HG03442 (cell line): ENCODE measurements around the gene MYRIP.
"Not testable (repeated sequence)": the region's sequence is repeated elsewhere in the genome, so short reads cannot be mapped to it uniquely, and the experiment has no call there.

Experiments used
- ATAC-seq: cut with Tn5 transposase; IDR thresholded peaks from one replicate; pipeline ENCODE4 v1.9.1; 2021; ENCODE audit warnings: mild to moderate bottlenecking, moderate library complexity; ENCODE audit not compliant: unreplicated experiment

The MYRIP gene

DNA sequence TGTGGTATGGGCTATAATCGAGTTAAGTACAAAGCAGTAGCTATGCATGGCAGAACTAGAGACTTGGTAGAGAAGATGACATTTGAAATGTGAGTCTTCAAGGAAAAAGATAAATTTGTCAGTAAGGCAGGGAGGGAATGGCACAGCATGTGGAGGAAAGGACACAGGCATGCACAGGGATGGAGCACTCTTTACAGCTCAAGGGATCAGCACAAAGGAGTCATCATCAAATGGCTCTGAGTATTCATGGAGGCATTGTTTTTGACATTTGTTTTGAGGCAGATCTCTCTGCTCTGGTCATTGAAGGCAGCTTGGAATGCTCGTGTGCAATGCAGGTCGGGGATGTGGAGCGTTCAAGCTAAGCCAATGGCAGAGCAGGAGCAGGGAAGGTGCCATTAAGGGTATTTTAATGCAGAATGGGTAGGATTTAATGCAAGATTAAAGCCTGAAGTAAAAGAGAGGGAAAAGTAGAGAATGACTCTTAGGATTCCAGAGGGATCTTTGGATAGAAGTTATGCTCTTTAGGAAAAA is 213.0 kb downstream of the MYRIP start:
- no peak for ATAC-seq

- no peak for ATAC-seq
Observed at GRCh38 chr3:40024526-40024925, 215.1 kb downstream of the MYRIP start.

GRCh38 chr3:40025892-40026291 is 216.5 kb downstream of the MYRIP start:
- not testable (repeated sequence) for ATAC-seq

- ATAC-seq = no peak
Observed at GRCh38 chr3:40035177-40035576, 225.8 kb downstream of the MYRIP start.

- no peak for ATAC-seq
Observed at GRCh38 chr3:40037582-40037981, 228.2 kb downstream of the MYRIP start.

- no peak for ATAC-seq
Observed at GRCh38 chr3:40042752-40043443, 233.5 kb downstream of the MYRIP start.

GRCh38 chr3:40043444-40043755 is 234.0 kb downstream of the MYRIP start:
- no peak for ATAC-seq

GRCh38 chr3:40044487-40044886 is 235.1 kb downstream of the MYRIP start:
- ATAC-seq = no peak

DNA sequence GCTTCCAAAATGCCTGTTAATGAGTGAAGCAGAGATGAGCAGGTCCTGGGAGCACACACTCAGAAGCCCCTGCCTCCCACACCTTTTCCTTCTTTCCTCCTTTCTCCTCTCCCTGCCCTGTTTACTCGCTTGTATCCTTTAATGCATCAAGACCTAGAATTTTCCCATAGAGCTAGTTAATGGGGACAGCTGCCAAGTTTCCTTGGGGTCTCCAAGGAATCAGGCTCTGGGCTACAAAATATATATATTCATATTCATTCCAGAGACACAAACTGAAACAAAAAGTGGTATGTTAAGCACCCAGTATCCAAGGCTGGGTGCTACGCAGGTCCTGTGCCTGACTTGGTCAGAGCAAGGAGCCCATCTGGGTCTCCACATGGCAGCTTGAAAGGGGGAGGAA is 235.6 kb downstream of the MYRIP start:
- no peak for ATAC-seq

GRCh38 chr3:40046149-40046548 is 236.7 kb downstream of the MYRIP start:
- ATAC-seq = no peak

DNA sequence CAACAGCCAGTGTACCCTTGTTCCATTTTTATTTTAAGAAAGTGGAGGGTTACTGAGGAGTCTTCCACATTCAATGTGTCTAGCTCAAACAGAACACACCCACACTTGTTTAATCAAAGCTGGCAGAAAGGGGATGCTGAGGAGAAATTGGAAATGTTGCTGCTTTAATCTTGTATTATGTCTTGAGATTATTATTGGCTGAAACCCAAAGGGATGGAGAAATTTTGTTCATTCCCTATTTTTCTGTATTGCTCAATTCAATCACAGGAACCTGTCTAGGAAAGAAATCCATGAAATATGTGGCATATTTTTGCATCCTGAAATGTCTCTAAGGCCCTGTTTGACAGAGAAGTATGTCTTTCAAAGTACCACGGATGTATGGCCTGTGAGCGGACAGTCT is 238.0 kb downstream of the MYRIP start:
- no peak for ATAC-seq

GRCh38 chr3:40053663-40054062 is 244.3 kb downstream of the MYRIP start:
- ATAC-seq = no peak

GRCh38 chr3:40054568-40055222 is 245.3 kb downstream of the MYRIP start:
- ATAC-seq = no peak

DNA sequence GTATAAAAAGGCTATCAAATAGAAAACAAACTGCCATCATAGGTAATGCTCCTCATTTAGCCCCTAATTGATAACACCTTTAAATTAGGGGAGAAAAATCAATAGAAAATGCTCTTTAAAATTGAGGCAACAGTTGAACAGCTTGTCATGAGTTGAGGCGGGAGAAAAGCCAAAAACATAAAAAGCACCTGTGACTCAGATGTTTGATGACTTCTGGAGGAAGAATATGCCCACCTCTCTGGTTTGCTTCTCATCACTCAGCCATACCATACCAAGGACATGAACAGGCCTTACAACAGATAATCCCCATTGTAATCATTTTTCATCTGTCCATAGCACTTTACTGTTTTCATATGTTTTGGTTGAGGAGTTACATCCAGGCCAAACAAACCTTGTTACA is 246.0 kb downstream of the MYRIP start:
- ATAC-seq = no peak

- no peak for ATAC-seq
Observed at GRCh38 chr3:40055956-40056355, 246.5 kb downstream of the MYRIP start.

DNA sequence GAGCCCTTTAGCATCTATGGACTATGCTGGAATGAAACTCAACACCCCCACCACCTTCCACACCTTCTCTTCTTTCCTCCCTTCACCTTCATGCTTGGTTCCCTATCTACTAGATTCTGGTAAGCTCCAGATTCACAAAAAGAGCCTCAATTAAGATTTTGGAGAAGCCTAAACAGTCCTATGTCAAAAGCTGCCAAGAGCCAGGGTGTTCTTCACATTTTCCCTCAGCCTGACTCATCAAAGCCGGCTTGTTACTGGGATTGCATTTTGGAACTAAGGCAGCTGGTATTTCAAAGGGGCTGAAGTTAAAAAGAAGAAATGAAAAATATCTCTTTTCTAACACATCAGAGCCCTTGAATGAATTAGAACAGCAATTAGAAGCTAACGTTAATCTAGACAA is 247.7 kb downstream of the MYRIP start:
- ATAC-seq = no peak

GRCh38 chr3:40057786-40058185 is 248.4 kb downstream of the MYRIP start:
- ATAC-seq = no peak

DNA sequence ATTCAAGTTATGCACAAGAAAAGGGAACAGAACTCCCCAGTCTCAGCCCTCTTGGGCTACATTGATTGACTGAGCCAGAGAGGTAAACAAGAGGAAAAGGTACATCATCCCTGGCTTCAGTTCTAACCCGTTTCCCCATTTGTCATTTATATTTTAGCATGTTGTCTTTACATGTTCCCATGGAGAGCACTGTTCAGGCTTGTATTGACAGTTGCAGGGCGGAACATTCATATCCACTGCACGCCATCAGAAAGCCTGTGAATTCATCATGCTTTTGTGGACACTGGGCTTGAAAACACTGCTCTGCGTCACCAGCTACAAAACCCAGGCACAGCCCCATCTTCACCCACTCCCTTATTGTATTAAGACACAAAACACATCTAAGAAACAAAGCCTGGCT is 259.2 kb downstream of the MYRIP start:
- no peak for ATAC-seq

DNA sequence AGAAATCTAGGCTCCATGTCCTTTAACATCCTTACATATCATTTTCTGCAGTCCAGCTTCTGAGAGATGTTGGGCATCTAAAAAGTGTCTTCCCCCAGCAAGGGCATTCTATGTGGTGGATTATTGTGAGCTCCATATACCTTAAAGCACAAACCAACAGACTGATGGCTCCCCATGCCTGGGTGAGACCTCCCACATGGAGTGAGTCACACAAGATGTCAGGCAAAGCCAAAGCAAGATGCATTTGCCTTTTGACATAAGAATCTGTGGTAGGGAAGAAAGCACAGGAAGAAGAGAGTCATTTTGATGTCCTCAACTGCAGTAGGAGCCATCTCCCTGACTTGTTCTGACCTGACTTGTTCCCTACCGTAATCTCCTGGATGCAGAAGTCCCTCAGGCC is 261.4 kb downstream of the MYRIP start:
- no peak for ATAC-seq

GRCh38 chr3:40071683-40072238 is 262.4 kb downstream of the MYRIP start:
- ATAC-seq = no peak

DNA sequence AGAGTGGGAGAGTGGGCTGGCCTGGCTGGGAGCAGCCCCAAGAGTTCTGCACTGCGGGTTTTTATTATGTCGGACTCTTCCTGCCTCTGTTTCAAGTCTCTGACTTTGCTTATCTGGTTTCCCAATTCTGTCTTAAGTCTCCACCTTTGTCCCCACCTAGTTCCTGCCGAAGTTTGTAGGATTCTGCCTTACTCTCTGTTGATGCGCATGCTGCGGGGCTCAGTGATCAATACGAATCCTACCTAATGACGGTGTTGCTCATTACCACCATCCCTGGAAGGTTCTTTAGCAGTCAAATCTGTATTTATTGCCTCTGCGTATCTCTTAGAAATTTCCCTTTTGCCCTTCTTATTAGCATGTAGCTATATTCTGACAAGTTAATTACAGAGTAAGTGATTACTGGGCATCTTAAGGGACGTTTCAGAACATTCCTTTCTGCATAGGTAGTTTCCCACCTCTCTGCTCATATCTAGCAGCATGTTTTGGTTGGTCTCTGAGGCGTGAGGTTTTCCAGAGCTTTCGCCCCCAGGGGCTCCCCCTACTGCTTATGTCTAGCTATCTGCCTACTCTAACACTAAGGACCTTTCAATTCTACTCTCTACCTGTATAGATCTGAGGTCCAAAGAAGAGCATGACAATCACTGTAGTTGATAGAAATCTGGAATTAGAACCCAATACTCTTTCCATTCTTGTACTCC is 264.1 kb downstream of the MYRIP start:
- ATAC-seq = no peak

DNA sequence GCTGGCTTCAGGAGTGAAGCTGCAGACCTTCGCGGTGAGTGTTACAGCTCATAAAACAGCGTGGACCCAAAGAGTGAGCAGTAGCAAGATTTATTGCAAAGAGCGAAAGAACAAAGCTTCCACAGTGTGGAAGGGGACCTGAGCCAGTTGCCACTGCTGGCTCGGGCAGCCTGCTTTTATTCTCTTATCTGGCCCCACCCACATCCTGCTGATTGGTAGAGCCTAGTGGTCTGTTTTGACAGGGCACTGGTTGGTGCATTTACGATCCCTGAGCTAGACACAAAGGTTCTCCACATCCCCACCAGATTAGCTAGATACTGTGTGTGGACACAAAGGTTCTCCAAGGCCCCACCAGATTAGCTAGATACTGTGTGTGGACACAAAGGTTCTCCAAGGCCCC is 267.7 kb downstream of the MYRIP start:
- not testable (repeated sequence) for ATAC-seq
